Smooth muscle cell of the umbilical artery (primary cell): ENCODE data around the gene ZDHHC24. TPM values are rescaled to one million over a fixed set of nuclear protein-coding genes. Genes with fewer than 3 reads are reported as not detected.

Experiments used
- total RNA-seq: library from RNA; depleted of rRNA; stranded (reverse); fragments of >200 nt; gene quantifications from 2 replicates; pipeline ENCODE4 v1.2.3, GENCODE V29; 2014

ZDHHC24 gene
- total RNA-seq = 15.7 and 16.1 TPM in 2 replicates

GRCh38 chr11:66545701-66546367, at the start of gene ZDHHC24:
ZDHHC24 (minus strand) TSS chr11:66546048; CDS start chr11:66546003, 45 bp downstream.

GRCh38 chr11:66592457-66593302, 46.8 kb upstream of the ZDHHC24 start, which contains the start of the genes CCDC87 and CCS:
CCDC87 (minus strand) TSS chr11:66593063; CDS start chr11:66593015, 48 bp downstream.
CCS (plus strand) TSS chr11:66593185; CDS start chr11:66593262, 77 bp downstream.

GRCh38 chr11:66568124-66568916, 22.5 kb upstream of the ZDHHC24 start, which contains the start of gene CTSF:
CTSF (minus strand) TSS chr11:66568606; CDS start chr11:66568486, 120 bp downstream.

GRCh38 chr11:66546368-66546965, 619 bp upstream of the ZDHHC24 start, which contains the start of gene ACTN3:
ACTN3 (plus strand) TSS chr11:66546903; CDS start chr11:66546938, 35 bp downstream.

DNA sequence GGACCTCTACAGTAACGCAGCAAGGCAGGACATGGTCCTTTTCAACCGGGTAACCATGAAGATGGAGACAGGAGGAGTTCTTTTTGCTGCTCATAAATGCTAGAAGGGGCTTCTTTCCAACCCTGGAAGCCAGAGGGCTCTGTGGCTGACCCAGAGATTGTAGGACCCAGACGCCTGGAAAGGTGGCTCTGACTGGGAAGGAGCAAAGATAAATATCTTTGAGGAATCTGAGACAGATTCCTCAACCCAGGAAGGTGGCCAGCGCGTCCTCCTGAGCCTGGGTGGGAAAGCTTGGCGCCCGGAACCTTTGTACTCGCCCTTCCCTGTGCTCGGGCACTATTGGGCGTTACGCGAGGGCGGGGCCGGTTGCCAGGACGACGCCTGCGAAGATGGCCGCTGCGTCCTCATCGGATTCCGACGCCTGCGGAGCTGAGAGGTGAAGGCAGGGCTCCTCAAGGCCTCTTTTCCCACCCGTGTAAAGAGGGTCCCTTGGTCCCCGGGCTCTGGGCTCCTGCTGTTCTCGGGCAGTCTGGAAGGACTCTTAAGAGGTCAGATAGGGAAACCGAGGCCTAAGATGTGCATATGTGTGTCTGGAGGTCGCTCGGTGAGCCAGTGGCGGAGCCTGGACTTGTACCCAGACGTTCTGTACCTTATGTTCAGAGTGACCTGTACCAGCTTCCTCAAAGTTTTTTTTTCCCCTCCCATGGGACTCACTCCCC, 35.4 kb downstream of the ZDHHC24 start, which contains the start of gene BBS1:
TSS of gene BBS1 (plus strand) at position 365 of the 719 bp plus-strand sequence. CDS start at position 390, 25 bp downstream.

GRCh38 chr11:66480117-66480938, 65.5 kb downstream of the ZDHHC24 start, which contains the start of gene DPP3:
DPP3 (plus strand) TSS chr11:66480434; CDS start chr11:66482201, 1,767 bp downstream.

Other genes starting within 250 kb of the ZDHHC24 start
- 52.9 and 81.7 TPM in 2 replicates for gene CD248, start 229.0 kb downstream of the ZDHHC24 start, total RNA-seq
- 8.3 and 19.2 TPM in 2 replicates for gene RIN1, start 209.6 kb downstream of the ZDHHC24 start, total RNA-seq
- gene BRMS1, start 200.9 kb downstream of the ZDHHC24 start, total RNA-seq = 35.9 and 38.6 TPM in 2 replicates
- 44.0 and 95.6 TPM in 2 replicates for gene B4GAT1, start 198.4 kb downstream of the ZDHHC24 start, total RNA-seq
- gene SLC29A2, start 174.3 kb downstream of the ZDHHC24 start, total RNA-seq = 0.30 and 0.97 TPM in 2 replicates
- not detected in 2 replicates for gene NPAS4, start 125.0 kb downstream of the ZDHHC24 start, total RNA-seq
- gene MRPL11, start 107.2 kb downstream of the ZDHHC24 start, total RNA-seq = 24.6 and 34.3 TPM in 2 replicates
- gene PELI3, start 79.1 kb downstream of the ZDHHC24 start, total RNA-seq = 8.6 and 13.4 TPM in 2 replicates
- 43.1 and 63.9 TPM in 2 replicates for gene DPP3, start 65.6 kb downstream of the ZDHHC24 start, total RNA-seq
- 34.4 and 38.2 TPM in 2 replicates for gene BBS1, start 35.4 kb downstream of the ZDHHC24 start, total RNA-seq
- under 0.01 and 0.09 TPM in 2 replicates for gene ACTN3, start 855 bp upstream of the ZDHHC24 start, total RNA-seq
- gene CTSF, start 22.6 kb upstream of the ZDHHC24 start, total RNA-seq = 13.8 and 27.0 TPM in 2 replicates
- 0.32 and 0.89 TPM in 2 replicates for gene CCDC87, start 47.0 kb upstream of the ZDHHC24 start, total RNA-seq
- gene CCS, start 47.1 kb upstream of the ZDHHC24 start, total RNA-seq = 30.9 and 41.6 TPM in 2 replicates
- gene RBM14, start 70.6 kb upstream of the ZDHHC24 start, total RNA-seq = 25.2 and 43.8 TPM in 2 replicates
- gene RBM4, start 92.7 kb upstream of the ZDHHC24 start, total RNA-seq = 92.7 and 93.8 TPM in 2 replicates
- gene RBM4B, start 131.8 kb upstream of the ZDHHC24 start, total RNA-seq = 26.4 and 33.6 TPM in 2 replicates
- 4.2 and 5.7 TPM in 2 replicates for gene SPTBN2, start 183.2 kb upstream of the ZDHHC24 start, total RNA-seq